Astrocyte (in vitro differentiated cells and primary cell): ENCODE data around the gene CNTNAP2. TPM values are rescaled to one million over a fixed set of nuclear protein-coding genes. Genes with fewer than 3 reads are reported as not detected.

ENCODE experiments used
- DNase-seq: peaks from one replicate; pipeline ENCODE4 v3.0.0-alpha.2; 2010; ENCODE audit warnings: low read depth
- FAIRE-seq: peaks from 2 replicates; lab custom pipeline; 2011; peaks lifted over from hg19 to GRCh38; lab: Jason Lieb, UNC
- H2AFZ ChIP-seq: 2 replicates; pipeline ENCODE4 v1.6.0; 2012; ENCODE audit warnings: low read depth, low read length, inconsistent platforms
- H3K27ac ChIP-seq: 2 replicates; pipeline ENCODE4 v1.5.1; 2011; ENCODE audit warnings: low read depth, low read length, inconsistent platforms
- H3K27me3 ChIP-seq: 2 replicates; pipeline ENCODE4 v1.6.0; 2011; ENCODE audit warnings: low read length, inconsistent platforms; ENCODE audit not compliant: insufficient read depth
- H3K36me3 ChIP-seq: 2 replicates; pipeline ENCODE4 v1.5.1; 2011; ENCODE audit warnings: low read length, inconsistent platforms; ENCODE audit not compliant: insufficient read depth
- H3K4me1 ChIP-seq: 2 replicates; pipeline ENCODE4 v1.5.1; 2011; ENCODE audit warnings: low read length, inconsistent platforms; ENCODE audit not compliant: insufficient read depth
- H3K4me2 ChIP-seq: 2 replicates; pipeline ENCODE4 v1.6.0; 2012; ENCODE audit warnings: low read length, inconsistent platforms
- H3K4me3 ChIP-seq: 2 replicates; pipeline ENCODE4 v1.5.1; 2011; ENCODE audit warnings: low read depth, mild to moderate bottlenecking, low read length, inconsistent platforms; ENCODE audit not compliant: insufficient read depth
- H3K79me2 ChIP-seq: 2 replicates; pipeline ENCODE4 v1.6.0; 2012; ENCODE audit warnings: mild to moderate bottlenecking, low read length, inconsistent platforms; ENCODE audit not compliant: insufficient read depth
- H3K9ac ChIP-seq: 2 replicates; pipeline ENCODE4 v1.6.0; 2012; ENCODE audit warnings: mild to moderate bottlenecking, low read length, inconsistent platforms
- H3K9me3 ChIP-seq: 2 replicates; pipeline ENCODE4 v1.5.1; 2012; ENCODE audit warnings: low read depth, mild to moderate bottlenecking, low read length, inconsistent platforms; ENCODE audit not compliant: insufficient read depth
- H4K20me1 ChIP-seq: 2 replicates; pipeline ENCODE4 v1.6.0; 2012; ENCODE audit warnings: low read length, inconsistent platforms; ENCODE audit not compliant: insufficient read depth
- H3K27ac Mint-ChIP-seq: one replicate; pipeline ENCODE4 v1.8.0; 2021; ENCODE audit warnings: mild to moderate bottlenecking, mixed read lengths; ENCODE audit not compliant: unreplicated experiment
- H3K27me3 Mint-ChIP-seq: one replicate; pipeline ENCODE4 v1.8.0; 2021; ENCODE audit warnings: low read depth, mixed read lengths; ENCODE audit not compliant: unreplicated experiment
- H3K36me3 Mint-ChIP-seq: one replicate; pipeline ENCODE4 v1.8.0; 2021; ENCODE audit warnings: low read depth, mixed read lengths; ENCODE audit not compliant: unreplicated experiment
- H3K4me1 Mint-ChIP-seq: one replicate; pipeline ENCODE4 v1.8.0; 2021; ENCODE audit warnings: low read depth, mixed read lengths; ENCODE audit not compliant: unreplicated experiment
- H3K4me3 Mint-ChIP-seq: one replicate; pipeline ENCODE4 v1.8.0; 2021; ENCODE audit warnings: mild to moderate bottlenecking, moderate library complexity, mixed read lengths; ENCODE audit not compliant: unreplicated experiment
- H3K9me3 Mint-ChIP-seq: one replicate; pipeline ENCODE4 v1.8.0; 2021; ENCODE audit warnings: mild to moderate bottlenecking, mixed read lengths; ENCODE audit not compliant: unreplicated experiment
- EZH2 ChIP-seq: IDR thresholded peaks from 2 replicates; pipeline ENCODE4 v1.6.1; 2012; ENCODE audit warnings: mild to moderate bottlenecking, low read length, inconsistent platforms; ENCODE audit not compliant: insufficient read depth
- total RNA-seq: library from RNA; stranded (reverse); gene quantifications from 2 replicates; pipeline ENCODE4 v1.2.1, GENCODE V29; 2021
- TF ChIP-seq, protein P1 (sequence below): IDR thresholded peaks from 2 replicates; pipeline ENCODE4 v1.5.1; 2011; ENCODE audit warnings: low read depth, mild to moderate bottlenecking, inconsistent platforms, low read length, moderate library complexity; ENCODE audit not compliant: insufficient read depth

CNTNAP2 gene
- total RNA-seq, 1 donor from 2014 or later, result 20.0 TPM

DNA sequence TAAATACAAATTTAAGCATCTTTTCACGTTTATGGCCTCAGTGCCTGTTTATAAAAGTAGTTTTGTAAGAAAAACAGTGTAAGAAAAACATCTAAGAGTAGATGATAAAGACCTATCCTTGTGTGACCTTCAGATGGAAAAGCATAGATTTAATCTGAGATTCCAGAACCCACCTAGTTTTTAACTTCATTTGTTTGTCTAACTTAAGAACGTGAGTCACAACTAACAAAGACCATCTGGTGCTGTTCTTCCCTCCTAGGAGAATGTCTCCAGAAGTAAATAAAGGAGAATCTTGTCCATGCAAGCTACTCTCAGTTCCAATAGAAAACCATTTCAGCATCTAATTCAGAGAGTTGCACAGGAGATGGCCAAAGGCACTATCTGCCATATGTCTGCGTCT, 2208.6 kb downstream of the CNTNAP2 start:
- H3K9me3 Mint-ChIP-seq, result peaks cover 6% of the 10 kb centered on the region
- TF ChIP-seq, protein P1, sequence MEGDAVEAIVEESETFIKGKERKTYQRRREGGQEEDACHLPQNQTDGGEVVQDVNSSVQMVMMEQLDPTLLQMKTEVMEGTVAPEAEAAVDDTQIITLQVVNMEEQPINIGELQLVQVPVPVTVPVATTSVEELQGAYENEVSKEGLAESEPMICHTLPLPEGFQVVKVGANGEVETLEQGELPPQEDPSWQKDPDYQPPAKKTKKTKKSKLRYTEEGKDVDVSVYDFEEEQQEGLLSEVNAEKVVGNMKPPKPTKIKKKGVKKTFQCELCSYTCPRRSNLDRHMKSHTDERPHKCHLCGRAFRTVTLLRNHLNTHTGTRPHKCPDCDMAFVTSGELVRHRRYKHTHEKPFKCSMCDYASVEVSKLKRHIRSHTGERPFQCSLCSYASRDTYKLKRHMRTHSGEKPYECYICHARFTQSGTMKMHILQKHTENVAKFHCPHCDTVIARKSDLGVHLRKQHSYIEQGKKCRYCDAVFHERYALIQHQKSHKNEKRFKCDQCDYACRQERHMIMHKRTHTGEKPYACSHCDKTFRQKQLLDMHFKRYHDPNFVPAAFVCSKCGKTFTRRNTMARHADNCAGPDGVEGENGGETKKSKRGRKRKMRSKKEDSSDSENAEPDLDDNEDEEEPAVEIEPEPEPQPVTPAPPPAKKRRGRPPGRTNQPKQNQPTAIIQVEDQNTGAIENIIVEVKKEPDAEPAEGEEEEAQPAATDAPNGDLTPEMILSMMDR, result no peak
- no peak for TF ChIP-seq EZH2
- no peaks in the 10 kb centered on the region for H3K27me3 ChIP-seq
- no peak overlapping the region for H3K4me2 ChIP-seq
- no peak overlapping the region for H3K4me3 ChIP-seq
- no peak overlapping the region for H2AFZ ChIP-seq
- no peak overlapping the region for H3K27ac ChIP-seq
- H3K27me3 Mint-ChIP-seq, result no peaks in the 10 kb centered on the region
- H4K20me1 ChIP-seq, result no peaks in the 10 kb centered on the region
- no peaks in the 10 kb centered on the region for H3K79me2 ChIP-seq
- no peaks in the 10 kb centered on the region for H3K36me3 ChIP-seq
- peaks cover 31% of the 10 kb centered on the region for H3K4me1 Mint-ChIP-seq
- FAIRE-seq (no peak), DNase-seq (no peak)
- no peak overlapping the region for H3K9ac ChIP-seq
- peaks cover 1% of the 10 kb centered on the region for H3K36me3 Mint-ChIP-seq
- H3K4me3 Mint-ChIP-seq, result no peak overlapping the region
- H3K9me3 ChIP-seq, result peaks cover 4% of the 10 kb centered on the region
- H3K4me1 ChIP-seq, result peaks cover 2% of the 10 kb centered on the region
- no peak overlapping the region for H3K27ac Mint-ChIP-seq

DNA sequence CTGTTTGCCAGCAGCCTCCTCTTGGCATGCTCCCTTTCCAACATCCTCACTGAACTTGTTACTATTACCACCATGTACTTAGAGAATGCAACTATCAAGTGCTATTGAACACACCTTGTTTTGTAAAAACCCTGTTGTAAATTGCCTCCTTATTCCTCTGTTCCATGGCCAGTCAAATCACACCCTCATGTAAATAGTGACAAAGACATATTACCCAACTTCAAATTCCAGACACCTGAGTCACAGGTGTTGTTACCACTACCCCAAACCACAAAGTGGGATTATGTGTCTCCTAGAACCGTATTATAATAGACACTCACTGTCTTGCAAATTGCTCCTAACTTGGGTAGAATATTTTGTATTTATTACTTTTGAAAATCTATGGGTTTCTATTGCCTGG, 2210.8 kb downstream of the CNTNAP2 start:
- peaks cover 17% of the 10 kb centered on the region for H3K9me3 ChIP-seq
- Mint-ChIP-seq H3K27me3 (no peaks in the 10 kb centered on the region), H3K27ac (peak overlapping the region; percentile 85), H3K9me3 (peaks cover 9% of the 10 kb centered on the region), H3K4me3 (no peak overlapping the region), H3K36me3 (peaks cover 6% of the 10 kb centered on the region), H3K4me1 (peaks cover 24% of the 10 kb centered on the region)
- no peak overlapping the region for H3K27ac ChIP-seq
- peaks cover 2% of the 10 kb centered on the region for H3K4me1 ChIP-seq
- H3K4me3 ChIP-seq, result no peak overlapping the region
- TF ChIP-seq EZH2, result no peak
- TF ChIP-seq, protein P1, result no peak
- H3K9ac ChIP-seq, result no peak overlapping the region
- no peaks in the 10 kb centered on the region for H3K79me2 ChIP-seq
- no peak overlapping the region for H3K4me2 ChIP-seq
- H3K27me3 ChIP-seq, result no peaks in the 10 kb centered on the region
- no peak overlapping the region for H2AFZ ChIP-seq
- FAIRE-seq (no peak), DNase-seq (no peak)
- no peaks in the 10 kb centered on the region for H4K20me1 ChIP-seq
- no peaks in the 10 kb centered on the region for H3K36me3 ChIP-seq

DNA sequence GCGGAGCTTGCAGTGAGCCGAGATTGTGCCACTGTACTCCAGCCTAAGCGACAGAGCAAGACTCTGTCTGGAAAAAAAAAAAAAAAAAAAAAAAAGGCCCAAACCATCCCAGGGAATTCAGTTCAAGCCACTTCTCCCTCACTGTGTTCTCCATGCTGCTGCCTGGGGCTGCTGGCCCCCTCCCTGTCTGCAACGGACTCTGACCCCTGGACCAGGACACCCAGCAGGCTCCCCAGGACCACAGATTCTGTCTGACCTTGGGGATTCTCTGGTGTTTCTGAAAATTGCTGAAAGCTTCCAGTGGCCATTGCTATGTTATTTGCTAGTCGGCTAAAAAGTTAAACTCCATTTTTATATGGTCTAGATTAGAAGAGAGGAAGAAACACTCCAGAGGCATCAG, 2212.3 kb downstream of the CNTNAP2 start:
- Histone ChIP-seq H3K27me3 (no peaks in the 10 kb centered on the region), H2AFZ (no peak overlapping the region), H3K27ac (no peak overlapping the region), H3K79me2 (no peaks in the 10 kb centered on the region), H3K4me2 (no peak overlapping the region), H4K20me1 (no peaks in the 10 kb centered on the region), H3K36me3 (no peaks in the 10 kb centered on the region), H3K4me3 (no peak overlapping the region), H3K4me1 (peaks cover 2% of the 10 kb centered on the region), H3K9ac (no peak overlapping the region), H3K9me3 (peaks cover 17% of the 10 kb centered on the region)
- FAIRE-seq (no peak), DNase-seq (no peak)
- Mint-ChIP-seq H3K27me3 (no peaks in the 10 kb centered on the region), H3K4me3 (no peak overlapping the region), H3K36me3 (peaks cover 6% of the 10 kb centered on the region), H3K9me3 (peaks cover 9% of the 10 kb centered on the region), H3K27ac (no peak overlapping the region), H3K4me1 (peaks cover 28% of the 10 kb centered on the region)
- TF ChIP-seq, protein P1, result no peak
- TF ChIP-seq EZH2, result no peak
